Osteoblast (primary cell): ENCODE data around the gene SLC25A25. TPM values are rescaled to one million over a fixed set of nuclear protein-coding genes. Genes with fewer than 3 reads are reported as not detected.
"Not testable (repeated sequence)": the region's sequence is repeated elsewhere in the genome, so short reads cannot be mapped to it uniquely, and the experiment has no call there.

Experiments
- DNase-seq: peaks from one replicate; pipeline ENCODE4 v3.0.0; 2011; ENCODE audit warnings: low spot score, mixed read lengths; ENCODE audit not compliant: insufficient read length; ENCODE audit errors: missing footprints
- H2AFZ ChIP-seq: 2 replicates; pipeline ENCODE4 v1.6.0; 2011; ENCODE audit warnings: mild to moderate bottlenecking, low read length
- H3K27ac ChIP-seq: 2 replicates; pipeline ENCODE4 v1.5.1; 2011; ENCODE audit warnings: mild to moderate bottlenecking, low read depth, low read length, moderate library complexity
- H3K27me3 ChIP-seq: 2 replicates; pipeline ENCODE4 v1.6.0; 2012; ENCODE audit warnings: mild to moderate bottlenecking, control low read depth, inconsistent platforms, low read length, moderate library complexity; ENCODE audit not compliant: insufficient read depth
- H3K36me3 ChIP-seq: 2 replicates; pipeline ENCODE4 v1.5.1; 2011; ENCODE audit warnings: mild to moderate bottlenecking, low read length, control low read depth, moderate library complexity; ENCODE audit not compliant: insufficient read depth
- H3K4me1 ChIP-seq: 2 replicates; pipeline ENCODE4 v1.5.1; 2011; ENCODE audit warnings: mild to moderate bottlenecking, low read length, control low read depth, moderate library complexity; ENCODE audit not compliant: insufficient read depth
- H3K4me2 ChIP-seq: 2 replicates; pipeline ENCODE4 v1.6.0; 2011; ENCODE audit warnings: mild to moderate bottlenecking, low read length; ENCODE audit not compliant: insufficient read depth
- H3K4me3 ChIP-seq: fragments of 200-600 bp; sonication (generic); 3 replicates; pipeline ENCODE4 v1.5.1; 2012; ENCODE audit warnings: mild to moderate bottlenecking, low read length, inconsistent platforms; ENCODE audit not compliant: insufficient read depth
- H3K79me2 ChIP-seq: 2 replicates; pipeline ENCODE4 v1.6.0; 2012; ENCODE audit warnings: mild to moderate bottlenecking, low read length, control low read depth, inconsistent platforms; ENCODE audit not compliant: insufficient read depth
- H3K9me3 ChIP-seq: 2 replicates; pipeline ENCODE4 v1.5.1; 2011; ENCODE audit warnings: low read depth, low read length, control low read depth
- H4K20me1 ChIP-seq: 2 replicates; pipeline ENCODE4 v1.6.0; 2012; ENCODE audit warnings: mild to moderate bottlenecking, low read length, control low read depth; ENCODE audit not compliant: insufficient read depth
- CTCF ChIP-seq: IDR thresholded peaks from 2 replicates; pipeline ENCODE4 v1.5.1; 2011; ENCODE audit warnings: mild to moderate bottlenecking, low read depth, low read length, moderate library complexity; ENCODE audit errors: extremely low read depth
- total RNA-seq: library from RNA; depleted of rRNA; stranded (reverse); fragments of >200 nt; gene quantifications from 2 replicates; pipeline ENCODE4 v1.2.3, GENCODE V29; 2012

The SLC25A25 gene
- total RNA-seq, 1 donor: 13.4 TPM

- H3K4me3 ChIP-seq: no peak overlapping the region
- H4K20me1 ChIP-seq: no peaks in the 10 kb centered on the region
- no peak for TF ChIP-seq CTCF
- no peaks in the 10 kb centered on the region for H3K27me3 ChIP-seq
- DNase-seq: no peak
- H3K4me1 ChIP-seq: no peaks in the 10 kb centered on the region
- H3K79me2 ChIP-seq: no peaks in the 10 kb centered on the region
- no peaks in the 10 kb centered on the region for H3K36me3 ChIP-seq
- no peak overlapping the region for H3K27ac ChIP-seq
- H2AFZ ChIP-seq: no peak overlapping the region
- no peak overlapping the region for H3K4me2 ChIP-seq
- H3K9me3 ChIP-seq: no peaks in the 10 kb centered on the region
Observed at GRCh38 chr9:128042043-128042442, 26.0 kb upstream of the SLC25A25 start.

GRCh38 chr9:128043467-128043868 is 24.6 kb upstream of the SLC25A25 start:
- Histone ChIP-seq H3K4me1 (no peaks in the 10 kb centered on the region), H3K27me3 (no peaks in the 10 kb centered on the region), H3K36me3 (no peaks in the 10 kb centered on the region), H3K9me3 (no peaks in the 10 kb centered on the region), H2AFZ (peak overlapping the region; percentile 41), H3K27ac (no peak overlapping the region), H4K20me1 (no peaks in the 10 kb centered on the region), H3K79me2 (no peaks in the 10 kb centered on the region), H3K4me2 (no peak overlapping the region), H3K4me3 (no peak overlapping the region)
- DNase-seq: no peak
- TF ChIP-seq CTCF: no peak

- not testable (repeated sequence) for H3K27me3 ChIP-seq, H3K4me1 ChIP-seq, H2AFZ ChIP-seq, H3K36me3 ChIP-seq, H3K79me2 ChIP-seq, H3K4me2 ChIP-seq, H3K9me3 ChIP-seq, H4K20me1 ChIP-seq, H3K27ac ChIP-seq, H3K4me3 ChIP-seq, DNase-seq
Observed at GRCh38 chr9:128045409-128045808, 22.6 kb upstream of the SLC25A25 start.

- no peak overlapping the region for H3K4me3 ChIP-seq
- no peaks in the 10 kb centered on the region for H3K36me3 ChIP-seq
- H3K27ac ChIP-seq: no peak overlapping the region
- no peak overlapping the region for H3K4me2 ChIP-seq
- peak; percentile 61 for DNase-seq
- TF ChIP-seq CTCF: no peak
- H2AFZ ChIP-seq: no peak overlapping the region
- H4K20me1 ChIP-seq: no peaks in the 10 kb centered on the region
- no peaks in the 10 kb centered on the region for H3K9me3 ChIP-seq
- no peaks in the 10 kb centered on the region for H3K79me2 ChIP-seq
- no peaks in the 10 kb centered on the region for H3K27me3 ChIP-seq
- peaks cover 3% of the 10 kb centered on the region for H3K4me1 ChIP-seq
Observed at GRCh38 chr9:128045831-128046230, 22.2 kb upstream of the SLC25A25 start.

- no peak for TF ChIP-seq CTCF
- no peaks in the 10 kb centered on the region for H4K20me1 ChIP-seq
- peaks cover 4% of the 10 kb centered on the region for H3K4me1 ChIP-seq
- H2AFZ ChIP-seq: no peak overlapping the region
- no peaks in the 10 kb centered on the region for H3K9me3 ChIP-seq
- no peak overlapping the region for H3K4me3 ChIP-seq
- peak; percentile 17 for DNase-seq
- no peaks in the 10 kb centered on the region for H3K79me2 ChIP-seq
- no peak overlapping the region for H3K27ac ChIP-seq
- no peak overlapping the region for H3K4me2 ChIP-seq
- no peaks in the 10 kb centered on the region for H3K36me3 ChIP-seq
- H3K27me3 ChIP-seq: no peaks in the 10 kb centered on the region
Observed at GRCh38 chr9:128047231-128047630, 20.8 kb upstream of the SLC25A25 start.
